Measurements from ENCODE around the gene MGRN1. TPM values are rescaled to one million over a fixed set of nuclear protein-coding genes. Genes with fewer than 3 reads are reported as not detected.

The MGRN1 gene
- total RNA-seq, 4 donors from 2014 or later = 40.3 to 75.6 (median 48.5) TPM

DNA sequence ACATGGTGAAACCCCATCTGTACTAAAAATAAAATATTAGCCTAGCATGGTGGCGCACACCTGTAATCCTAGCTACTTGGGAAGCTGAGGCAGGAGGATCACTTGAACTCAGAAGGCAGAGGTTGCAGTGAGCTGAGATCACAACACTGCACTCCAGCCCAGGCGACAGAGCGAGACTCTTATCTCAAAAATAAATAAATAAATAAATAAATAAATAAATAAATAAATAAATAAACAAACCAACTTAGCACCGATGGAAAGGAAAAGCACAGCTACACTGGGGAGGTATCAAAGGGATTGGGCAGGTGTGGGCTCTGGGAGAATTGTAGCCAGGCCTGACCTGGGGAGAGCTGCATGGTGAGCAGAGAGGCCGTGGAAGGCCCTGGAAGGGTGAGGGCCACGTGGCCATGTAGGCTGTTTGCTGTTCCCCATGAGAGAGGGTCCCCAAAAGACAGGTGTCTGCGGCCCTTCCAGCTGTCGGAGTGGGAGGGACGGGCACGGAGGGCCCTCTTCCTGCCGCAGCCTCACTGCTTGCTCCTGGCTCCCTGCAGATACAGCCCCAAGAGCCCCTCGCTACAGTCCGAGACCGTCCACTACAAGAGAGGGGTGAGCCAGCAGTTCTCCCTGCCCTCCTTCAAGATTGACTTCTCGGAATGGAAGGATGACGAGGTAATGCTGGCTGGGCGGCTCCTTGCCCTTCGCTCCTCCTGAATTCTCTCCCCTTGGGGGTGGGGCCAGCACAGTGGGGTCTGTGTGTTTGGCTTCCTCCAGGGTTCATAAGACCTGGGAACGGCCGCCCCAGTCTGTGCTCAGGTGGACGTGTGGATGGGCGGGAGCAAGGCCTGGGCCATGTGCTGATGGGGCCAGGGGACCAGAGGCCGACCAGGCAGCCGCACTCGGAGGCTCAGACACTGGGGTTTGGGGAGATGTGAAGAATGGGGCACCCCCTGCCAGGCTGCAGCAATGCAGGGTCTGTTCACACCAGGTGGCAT, 32.4 kb downstream of the MGRN1 start:
- TF ChIP-seq POLR2A (IDR thresholded peaks at IDR 0.05; ENCODE audit: low read depth) (no peak), EP300 (IDR thresholded peaks at IDR 0.05) (no peak), POLR2AphosphoS5 (IDR thresholded peaks at IDR 0.05) (no peak)
- TF ChIP-seq, protein P1, sequence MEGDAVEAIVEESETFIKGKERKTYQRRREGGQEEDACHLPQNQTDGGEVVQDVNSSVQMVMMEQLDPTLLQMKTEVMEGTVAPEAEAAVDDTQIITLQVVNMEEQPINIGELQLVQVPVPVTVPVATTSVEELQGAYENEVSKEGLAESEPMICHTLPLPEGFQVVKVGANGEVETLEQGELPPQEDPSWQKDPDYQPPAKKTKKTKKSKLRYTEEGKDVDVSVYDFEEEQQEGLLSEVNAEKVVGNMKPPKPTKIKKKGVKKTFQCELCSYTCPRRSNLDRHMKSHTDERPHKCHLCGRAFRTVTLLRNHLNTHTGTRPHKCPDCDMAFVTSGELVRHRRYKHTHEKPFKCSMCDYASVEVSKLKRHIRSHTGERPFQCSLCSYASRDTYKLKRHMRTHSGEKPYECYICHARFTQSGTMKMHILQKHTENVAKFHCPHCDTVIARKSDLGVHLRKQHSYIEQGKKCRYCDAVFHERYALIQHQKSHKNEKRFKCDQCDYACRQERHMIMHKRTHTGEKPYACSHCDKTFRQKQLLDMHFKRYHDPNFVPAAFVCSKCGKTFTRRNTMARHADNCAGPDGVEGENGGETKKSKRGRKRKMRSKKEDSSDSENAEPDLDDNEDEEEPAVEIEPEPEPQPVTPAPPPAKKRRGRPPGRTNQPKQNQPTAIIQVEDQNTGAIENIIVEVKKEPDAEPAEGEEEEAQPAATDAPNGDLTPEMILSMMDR (IDR thresholded peaks at IDR 0.05) = no peak
- Histone ChIP-seq H3K4me3 (no peak overlapping the region), H3K27ac (replicated peaks in 1 of 4) (no peak overlapping the region), H3K9me3 (no peaks in the 10 kb centered on the region), H3K36me3 (peaks cover 25 to 94% (median 77%) of the 10 kb centered on the region in 4 donors), H3K4me1 (peaks cover 7 to 25% (median 19%) of the 10 kb centered on the region in 4 donors), H3K27me3 (no peaks in the 10 kb centered on the region)
- intact Hi-C loops (cut with DNase I) = no loop called here
- 90% methylated on average over 18 of the region's 25 CpGs for WGBS
- DNase-seq (ENCODE audit: extremely low spot score) = no peak

GRCh38 chr16:4659363-4660353, 35.0 kb downstream of the MGRN1 start:
- DNase-seq (ENCODE audit: extremely low spot score) = no peak
- 91% methylated on average over 24 of the region's 29 CpGs for WGBS
- TF ChIP-seq POLR2A (IDR thresholded peaks at IDR 0.05; ENCODE audit: low read depth) (no peak), POLR2AphosphoS5 (IDR thresholded peaks at IDR 0.05) (no peak), EP300 (IDR thresholded peaks at IDR 0.05) (no peak)
- TF ChIP-seq, protein P1 (IDR thresholded peaks at IDR 0.05) = no peak

DNA sequence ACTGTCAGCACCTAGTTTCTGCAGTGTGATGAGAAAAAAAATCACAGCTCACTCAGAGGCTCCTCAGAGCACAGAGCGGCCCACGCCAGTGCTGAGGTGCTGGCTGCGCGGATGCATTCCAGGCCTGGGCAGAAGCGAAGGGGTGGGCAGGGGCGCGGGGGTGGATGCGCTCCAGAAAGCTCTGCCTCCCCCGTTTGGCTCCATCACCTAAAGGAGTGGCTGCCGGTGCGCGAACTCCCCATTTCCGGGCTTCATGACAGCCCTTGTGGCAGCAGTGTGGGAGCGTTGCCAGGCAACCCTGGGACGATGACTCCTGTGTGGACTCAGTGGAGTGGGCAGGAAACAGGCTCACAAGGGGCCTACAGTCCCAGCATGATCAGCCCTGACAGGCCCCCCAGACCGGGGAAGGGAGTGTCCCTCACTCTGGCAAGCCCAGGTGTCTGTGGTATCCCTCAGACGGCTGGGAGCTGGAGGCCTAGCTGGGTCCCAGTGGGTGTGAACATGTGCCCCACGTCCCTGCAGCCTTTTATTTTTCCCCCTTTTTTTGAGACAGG, 35.9 kb downstream of the MGRN1 start:
- Histone ChIP-seq H3K36me3 (peaks cover 17 to 83% (median 55%) of the 10 kb centered on the region in 4 donors), H3K27me3 (no peaks in the 10 kb centered on the region), H3K4me3 (no peak overlapping the region), H3K4me1 (peaks cover 23 to 42% (median 35%) of the 10 kb centered on the region in 4 donors), H3K27ac (replicated peaks in 1 of 4) (peak overlapping the region in 3 of 4 donors; percentile 10 to 44 (median 20)), H3K9me3 (no peaks in the 10 kb centered on the region)
- WGBS = 63% methylated on average over 18 of the region's 18 CpGs
- TF ChIP-seq, protein P1 (IDR thresholded peaks at IDR 0.05) = no peak
- no peak for TF ChIP-seq POLR2AphosphoS5 (IDR thresholded peaks at IDR 0.05)
- no peak for TF ChIP-seq EP300 (IDR thresholded peaks at IDR 0.05)
- no peak for DNase-seq (ENCODE audit: extremely low spot score)
- intact Hi-C loops (cut with DNase I) = no loop called here

More at GRCh38 chr16:4659363-4660353, 35.0 kb downstream of the MGRN1 start:
- Histone ChIP-seq H3K4me1 (peaks cover 15 to 35% (median 29%) of the 10 kb centered on the region in 4 donors), H3K27ac (replicated peaks in 1 of 4) (peak overlapping the region in 2 of 4 donors; percentile 10 to 44), H3K9me3 (no peaks in the 10 kb centered on the region), H3K4me3 (no peak overlapping the region), H3K36me3 (peaks cover 13 to 83% (median 56%) of the 10 kb centered on the region in 4 donors), H3K27me3 (no peaks in the 10 kb centered on the region)
- intact Hi-C loops (cut with DNase I) = no loop called here

GRCh38 chr16:4661661-4662060, 37.0 kb downstream of the MGRN1 start:
- peaks cover 23 to 42% (median 35%) of the 10 kb centered on the region in 4 donors for H3K4me1 ChIP-seq
- no peak overlapping the region for H3K4me3 ChIP-seq
- H3K9me3 ChIP-seq = no peaks in the 10 kb centered on the region
- H3K36me3 ChIP-seq = peaks cover 22 to 83% (median 55%) of the 10 kb centered on the region in 4 donors
- WGBS = 83% methylated on average over 5 of the region's 11 CpGs
- intact Hi-C loops (cut with DNase I) = no loop called here
- H3K27me3 ChIP-seq = no peaks in the 10 kb centered on the region
- no peak overlapping the region for H3K27ac ChIP-seq (replicated peaks in 1 of 4)
- TF ChIP-seq POLR2AphosphoS5 (IDR thresholded peaks at IDR 0.05) = no peak
- no peak for DNase-seq (ENCODE audit: extremely low spot score)

Measured in esophagus muscularis mucosa (tissue), 4 donors.